ENCODE results near the gene TCP11.

Gene TCP11

GRCh38 chr6:35080821-35081425 is 60.2 kb downstream of the TCP11 start:
- DNase-seq (ENCODE audit: low read depth, low spot score): no peak

DNA sequence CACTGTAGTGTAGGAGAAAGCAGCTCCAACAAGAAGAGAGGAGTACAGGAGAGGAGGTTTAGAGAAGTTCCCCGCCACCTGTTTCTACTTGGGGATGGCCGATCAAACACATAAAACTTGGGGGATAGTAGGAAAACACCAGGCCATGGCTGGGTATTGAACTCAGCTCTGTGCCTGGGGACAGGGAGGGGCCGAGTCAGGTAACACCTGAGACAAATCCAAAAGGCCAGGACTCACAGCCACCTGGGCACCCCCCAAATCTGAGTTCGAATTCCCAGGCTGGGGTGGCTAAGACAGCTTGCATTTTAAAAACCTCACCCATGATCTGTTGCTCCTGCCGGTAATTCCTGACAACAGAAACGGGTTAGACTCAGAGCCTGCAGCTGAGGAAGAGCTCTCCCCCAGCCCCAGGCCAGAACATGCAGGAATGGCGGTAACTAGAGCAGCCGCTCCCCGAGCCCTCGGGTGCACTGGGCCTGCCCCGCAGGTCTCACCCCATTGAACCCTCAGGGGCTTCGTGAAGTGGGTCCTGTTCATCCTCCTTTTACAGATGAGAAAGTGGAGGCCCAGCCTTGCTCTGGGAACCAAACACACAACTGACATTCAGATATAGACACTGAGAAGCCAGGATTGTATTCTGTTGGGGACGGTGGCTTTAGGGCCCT is 61.0 kb downstream of the TCP11 start:
- no peak for DNase-seq (ENCODE audit: low read depth, low spot score)

DNA sequence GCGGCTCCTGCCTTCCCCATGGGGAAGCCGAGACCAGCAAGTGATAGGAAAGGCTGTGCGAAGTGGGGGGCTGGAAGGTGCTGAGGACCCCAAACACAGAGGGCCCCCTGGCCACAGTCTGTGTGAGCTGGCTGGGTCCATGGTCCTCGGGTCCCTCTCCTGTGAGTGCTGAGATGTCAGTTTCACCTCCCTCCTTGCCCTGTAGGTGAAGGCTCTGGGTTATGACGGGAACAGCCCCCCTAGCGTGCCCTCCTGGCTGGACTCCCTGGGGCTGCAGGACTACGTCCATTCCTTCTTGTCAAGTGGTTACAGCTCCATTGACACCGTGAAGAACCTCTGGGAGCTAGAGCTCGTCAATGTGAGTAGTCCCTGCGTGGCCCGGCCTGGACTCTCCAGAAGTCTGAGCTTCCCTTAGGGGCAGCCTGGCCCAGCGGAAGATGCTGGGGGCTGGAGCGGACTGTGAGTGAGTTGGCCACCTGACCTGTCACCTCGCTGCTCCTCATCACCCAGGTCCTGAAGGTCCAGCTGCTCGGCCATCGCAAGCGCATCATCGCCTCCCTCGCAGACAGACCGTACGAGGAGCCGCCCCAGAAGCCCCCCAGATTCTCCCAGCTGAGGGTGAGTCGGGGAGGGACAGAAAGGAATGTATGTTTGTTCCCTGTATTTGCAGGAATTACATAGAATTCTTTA is 61.7 kb downstream of the TCP11 start:
- DNase-seq (ENCODE audit: low read depth, low spot score): no peak

DNA sequence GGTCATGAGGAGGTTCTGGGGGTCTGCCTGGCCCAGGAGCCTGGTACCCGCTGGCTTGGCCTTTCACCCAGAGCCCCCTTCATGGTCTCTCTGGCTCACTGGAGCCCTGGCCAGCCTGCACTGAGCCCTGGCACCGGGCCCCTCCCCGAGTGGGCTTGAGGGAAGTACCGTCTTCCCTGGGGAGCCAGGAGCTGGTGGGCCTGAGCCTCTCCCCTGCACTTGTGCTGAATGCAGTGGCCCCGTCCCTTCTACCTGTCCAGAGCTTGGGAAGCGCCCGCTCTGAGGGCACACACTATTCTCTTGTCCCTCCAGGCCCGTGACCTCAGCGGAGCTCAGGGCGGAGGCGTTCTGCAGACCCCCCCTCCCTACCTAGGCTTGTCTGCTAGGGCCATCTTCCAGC is 62.2 kb downstream of the TCP11 start:
- DNase-seq (ENCODE audit: low read depth, low spot score): no peak

GRCh38 chr6:35078226-35078850 is 62.8 kb downstream of the TCP11 start:
- DNase-seq (ENCODE audit: low read depth, low spot score): no peak

DNA sequence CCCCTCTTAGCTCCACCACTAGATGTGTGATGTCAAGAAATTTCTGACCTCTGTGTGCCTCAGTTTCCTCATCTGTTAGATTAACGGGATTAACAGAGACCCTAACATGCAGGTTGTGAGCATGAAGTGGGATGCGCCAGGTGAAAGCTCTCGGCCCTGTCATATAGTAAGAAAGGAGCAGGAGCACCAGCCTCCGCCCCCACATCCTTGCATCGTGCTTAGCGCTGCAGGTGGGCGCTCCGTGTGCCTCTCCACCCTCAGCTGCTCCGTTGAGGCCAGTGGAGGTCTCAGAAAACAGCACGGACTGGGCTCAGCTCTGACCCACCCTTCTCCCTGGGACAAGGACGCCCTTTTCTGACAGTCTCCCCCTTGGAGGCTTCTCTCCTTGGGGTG is 63.4 kb downstream of the TCP11 start:
- DNase-seq (ENCODE audit: low read depth, low spot score): no peak

DNA sequence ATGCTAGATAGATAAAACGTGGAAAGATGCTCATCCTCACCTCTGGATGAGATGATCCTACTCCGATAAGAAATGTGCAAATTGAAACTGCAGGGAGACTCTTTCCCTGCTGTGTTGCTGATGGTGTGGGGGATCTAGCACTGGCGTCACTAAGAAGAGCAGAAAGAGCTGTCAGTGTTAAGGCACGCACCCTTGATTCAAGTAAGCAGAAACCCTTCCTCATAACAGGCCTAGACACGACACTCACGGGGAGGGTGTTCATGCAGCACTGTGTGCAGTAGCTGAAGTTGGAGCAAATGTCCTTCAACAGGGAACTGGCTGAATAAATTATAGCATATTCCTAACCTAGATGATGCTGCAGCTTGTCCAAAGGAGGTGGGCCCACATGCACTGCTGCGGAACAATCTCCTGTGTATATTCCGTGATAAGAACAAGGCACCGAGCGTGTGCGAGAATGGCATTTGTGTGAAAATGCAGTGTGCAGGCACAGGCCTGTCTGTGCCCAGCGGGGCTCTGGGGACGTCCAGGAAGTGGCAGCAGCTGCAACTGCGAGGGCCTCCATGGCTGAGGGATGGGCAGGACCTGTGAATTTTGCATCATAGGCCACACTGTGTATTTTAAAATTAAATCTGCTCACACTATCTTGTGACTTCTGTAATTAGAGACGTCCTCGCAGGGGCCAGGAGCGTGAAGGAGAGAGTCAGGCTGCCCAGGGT is 64.0 kb downstream of the TCP11 start:
- DNase-seq (ENCODE audit: low read depth, low spot score): no peak

DNA sequence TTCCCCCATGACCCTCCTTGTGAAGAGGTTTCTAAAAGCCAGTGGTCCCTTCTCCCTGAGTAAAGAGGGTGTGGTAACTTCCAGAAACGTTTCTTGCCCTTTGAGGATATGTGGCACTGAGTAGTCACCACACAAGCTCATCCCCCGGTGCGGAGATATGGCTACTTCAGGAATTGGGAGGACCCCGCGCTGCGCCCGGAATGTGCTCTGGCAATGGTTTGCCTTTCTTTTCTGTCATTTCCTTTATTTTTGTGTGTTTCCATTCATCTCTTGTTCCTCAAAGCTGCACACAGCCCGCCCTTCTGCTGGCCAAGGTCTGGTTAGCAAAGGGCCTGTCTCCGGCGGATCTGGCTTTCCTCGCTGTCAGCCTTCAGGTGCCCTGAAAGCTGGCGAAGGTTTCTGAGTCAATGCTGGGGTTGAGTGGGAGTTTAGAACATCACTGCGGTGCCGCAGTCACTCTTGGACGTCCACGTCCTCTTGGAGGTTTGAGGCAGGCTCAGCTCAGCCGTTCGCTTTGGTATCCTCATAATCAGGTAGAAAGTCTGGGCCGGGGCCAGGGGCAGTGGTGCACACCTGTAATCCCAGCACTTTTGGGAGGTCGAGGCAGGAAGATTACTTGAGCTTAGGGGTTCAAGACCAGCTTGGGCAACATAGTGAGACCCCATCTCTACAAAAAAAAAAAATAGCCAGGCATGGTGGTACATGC is 67.2 kb downstream of the TCP11 start:
- DNase-seq (ENCODE audit: low read depth, low spot score): no peak

GRCh38 chr6:35073211-35073610 is 67.9 kb downstream of the TCP11 start:
- DNase-seq (ENCODE audit: low read depth, low spot score): no peak

- no peak for DNase-seq (ENCODE audit: low read depth, low spot score)
Measured at GRCh38 chr6:35072698-35073055, 68.5 kb downstream of the TCP11 start.

DNA sequence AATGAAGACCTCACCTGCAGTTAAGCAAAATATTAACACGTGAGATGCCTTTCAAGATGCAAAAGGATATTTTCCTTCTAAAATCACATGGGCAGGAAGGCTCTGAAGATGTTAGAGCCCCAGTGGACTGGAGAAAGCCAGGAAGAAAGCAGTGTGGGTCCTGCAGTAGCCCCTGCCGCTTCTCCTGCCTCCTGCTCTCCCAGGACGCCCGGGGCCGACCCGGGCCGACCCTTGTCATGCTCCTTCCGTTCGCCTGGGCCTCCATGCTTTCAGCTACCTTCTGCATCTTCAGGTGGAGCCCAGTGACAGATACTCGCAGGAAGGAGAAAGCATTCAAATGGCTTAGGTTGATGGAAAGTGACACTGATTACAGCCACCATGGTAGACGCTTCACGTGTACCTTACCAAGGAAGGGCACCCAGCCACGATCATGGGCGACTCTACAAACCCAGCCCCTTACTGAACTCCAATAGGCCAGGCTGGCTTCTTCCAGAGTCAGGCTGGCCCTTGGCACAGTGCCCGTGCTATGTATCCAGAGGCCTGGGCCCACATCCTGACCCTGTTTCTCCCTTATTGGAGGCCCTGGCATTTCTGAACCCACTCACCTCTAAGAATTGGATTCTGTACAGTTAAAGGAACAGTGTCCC is 69.0 kb downstream of the TCP11 start:
- DNase-seq (ENCODE audit: low read depth, low spot score): no peak

DNA sequence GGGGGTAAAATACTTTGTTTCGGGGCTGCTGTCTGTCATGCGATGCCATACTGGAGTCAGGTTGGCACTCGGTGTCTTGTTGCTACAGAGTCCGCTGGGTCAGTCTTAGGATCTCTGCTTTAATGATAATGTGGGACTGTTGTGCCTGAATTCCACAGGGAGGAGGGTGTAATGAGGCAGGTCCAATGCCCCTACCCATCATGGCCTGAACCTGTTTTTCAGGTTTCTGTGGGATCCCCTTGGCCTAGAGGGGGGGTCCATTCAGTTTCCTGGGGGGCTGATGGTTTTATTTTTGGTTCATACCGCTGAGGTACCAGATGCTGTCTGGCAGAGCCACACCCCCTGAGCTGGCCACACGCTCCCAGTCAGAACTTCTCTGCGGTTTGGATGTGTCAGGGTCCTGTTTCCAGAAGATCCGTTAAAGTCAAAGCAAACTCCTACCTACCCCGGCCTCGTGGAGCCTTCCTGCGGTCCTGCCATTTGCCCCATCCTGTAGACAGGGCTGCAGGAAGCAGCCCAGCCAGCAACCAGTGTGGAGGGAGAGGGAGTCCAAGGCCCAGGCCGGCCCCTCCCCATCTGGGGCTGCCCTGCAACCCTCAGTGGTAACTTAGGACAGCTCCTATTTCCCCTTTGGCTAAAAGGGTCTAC is 69.7 kb downstream of the TCP11 start:
- no peak for DNase-seq (ENCODE audit: low read depth, low spot score)

DNA sequence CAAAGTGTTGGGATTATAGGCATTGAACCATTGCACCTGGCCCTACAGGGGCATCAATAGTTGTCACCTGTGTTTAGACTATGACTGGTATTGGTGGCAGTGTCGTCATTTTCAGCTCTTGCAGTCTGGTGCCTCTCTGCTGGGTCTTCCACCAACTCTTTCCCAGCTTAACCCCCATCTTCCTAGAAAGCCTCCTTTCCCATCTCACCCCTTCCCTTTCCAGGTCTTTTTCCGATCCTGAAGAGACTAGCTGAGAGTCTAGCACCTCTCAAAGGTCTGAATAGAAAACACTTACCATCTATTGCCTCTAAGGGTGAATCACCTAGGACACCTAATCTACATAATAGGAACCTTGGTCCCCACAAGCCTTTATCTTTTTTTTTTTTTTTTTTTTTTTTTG is 71.0 kb downstream of the TCP11 start:
- no peak for DNase-seq (ENCODE audit: low read depth, low spot score)

DNA sequence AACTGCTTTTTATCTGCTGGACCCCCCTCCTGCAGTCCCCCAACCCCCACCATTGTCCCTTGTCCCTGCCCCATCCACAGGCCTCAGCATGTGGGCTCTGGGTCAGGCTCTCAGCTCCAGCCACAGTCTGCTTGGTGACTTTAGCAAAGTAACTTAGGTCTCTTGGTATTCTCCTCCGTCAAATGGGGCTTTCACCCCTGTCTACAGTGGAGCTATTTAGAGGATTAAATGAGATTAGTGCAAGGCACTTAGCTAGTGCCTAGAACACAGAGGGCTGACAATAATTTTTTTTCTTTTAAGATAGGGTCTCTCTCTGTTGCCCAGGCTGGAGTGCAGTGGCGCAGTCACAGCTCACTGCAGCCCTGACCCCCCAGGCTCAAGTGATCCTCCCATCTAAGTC is 71.9 kb downstream of the TCP11 start:
- DNase-seq (ENCODE audit: low read depth, low spot score): no peak

GRCh38 chr6:35068644-35069043 is 72.5 kb downstream of the TCP11 start:
- DNase-seq (ENCODE audit: low read depth, low spot score): no peak

- DNase-seq (ENCODE audit: low read depth, low spot score): no peak
Measured at GRCh38 chr6:35068206-35068605, 72.9 kb downstream of the TCP11 start.

Measured in smooth muscle cell of the brain vasculature (primary cell).